Hepatocyte (in vitro differentiated cells): Measurements from ENCODE around the gene KIF5A. TPM values are rescaled to one million over a fixed set of nuclear protein-coding genes. Genes with fewer than 3 reads are reported as not detected.

Source experiments
- DNase-seq: peaks from one replicate; pipeline ENCODE4 v3.0.0-alpha.2; 2016; ENCODE audit warnings: low spot score
- H2AFZ ChIP-seq: fragments of 200-600 bp; sonication (generic); 2 replicates; pipeline ENCODE4 v1.6.0; 2016; ENCODE audit warnings: antibody characterized with exemption, mild to moderate bottlenecking
- H3K27ac ChIP-seq: fragments of 200-600 bp; sonication (generic); 2 replicates; pipeline ENCODE4 v1.5.1; 2016; ENCODE audit warnings: mild to moderate bottlenecking
- H3K27me3 ChIP-seq: fragments of 200-600 bp; sonication (generic); 2 replicates; pipeline ENCODE4 v1.6.1; 2016
- H3K36me3 ChIP-seq: fragments of 200-600 bp; sonication (generic); replicated peaks from 2 replicates; pipeline ENCODE4 v1.5.1; 2016; ENCODE audit warnings: low read depth; ENCODE audit not compliant: insufficient read depth
- H3K4me1 ChIP-seq: fragments of 200-600 bp; sonication (generic); 2 replicates; pipeline ENCODE4 v1.5.1; 2016; ENCODE audit warnings: mild to moderate bottlenecking, moderate library complexity; ENCODE audit not compliant: insufficient read depth
- H3K4me2 ChIP-seq: fragments of 200-600 bp; sonication (generic); 2 replicates; pipeline ENCODE4 v1.6.0; 2016
- H3K4me3 ChIP-seq: fragments of 200-600 bp; sonication (generic); 2 replicates; pipeline ENCODE4 v1.5.1; 2016; ENCODE audit warnings: mild to moderate bottlenecking
- H3K79me2 ChIP-seq: fragments of 200-600 bp; sonication (generic); 2 replicates; pipeline ENCODE4 v1.6.0; 2017; ENCODE audit warnings: mild to moderate bottlenecking
- H3K9me2 ChIP-seq: fragments of 200-600 bp; sonication (generic); replicated peaks from 2 replicates; pipeline ENCODE4 v1.6.0; 2017; ENCODE audit warnings: mild to moderate bottlenecking; ENCODE audit not compliant: insufficient read depth
- H3K9me3 ChIP-seq: fragments of 200-600 bp; sonication (generic); 2 replicates; pipeline ENCODE4 v1.5.1; 2016; ENCODE audit warnings: low read depth, mild to moderate bottlenecking
- H4K20me1 ChIP-seq: fragments of 200-600 bp; sonication (generic); 2 replicates; pipeline ENCODE4 v1.6.0; 2016; ENCODE audit warnings: mild to moderate bottlenecking; ENCODE audit not compliant: insufficient read depth, poor library complexity, severe bottlenecking
- EZH2 ChIP-seq: fragments of 200-600 bp; sonication (generic); IDR thresholded peaks from 2 replicates; pipeline ENCODE4 v1.6.1; 2016; ENCODE audit warnings: antibody characterized with exemption, mild to moderate bottlenecking, borderline replicate concordance
- EZH2phosphoT487 ChIP-seq: fragments of 200-600 bp; sonication (generic); IDR thresholded peaks from one replicate; pipeline ENCODE4 v1.6.1; 2018; ENCODE audit warnings: antibody characterized with exemption, mild to moderate bottlenecking, low read depth, moderate library complexity; ENCODE audit not compliant: unreplicated experiment, severe bottlenecking
- WGBS: methylation state at CpG from one replicate; pipeline ENCODE4 v1.1.6; 2016; ENCODE audit warnings: low lambda C conversion rate; ENCODE audit errors: missing lambda C conversion rate; 5-methylcytosine and 5-hydroxymethylcytosine counted together
- polyA plus RNA-seq: library from polyadenylated mRNA; unstranded; fragments of >200 nt; fragmentation: Nextera tagmentation; extraction: Ambion mirVana; gene quantifications from 2 replicates; pipeline ENCODE4 v1.2.1, GENCODE V29; 2016
- total RNA-seq: library from RNA; depleted of rRNA; stranded (reverse); fragments of >200 nt; gene quantifications from 2 replicates; pipeline ENCODE4 v1.2.3, GENCODE V29; 2014
- TF ChIP-seq, protein P1 (sequence below): fragments of 200-600 bp; sonication (generic); IDR thresholded peaks from 2 replicates; pipeline ENCODE4 v1.5.1; 2016; ENCODE audit warnings: antibody characterized with exemption, mild to moderate bottlenecking; ENCODE audit not compliant: poor library complexity

KIF5A gene
- total and polyA plus RNA-seq, 2 experiments from 2014 or later, result 0.03 to 0.18 TPM

DNA sequence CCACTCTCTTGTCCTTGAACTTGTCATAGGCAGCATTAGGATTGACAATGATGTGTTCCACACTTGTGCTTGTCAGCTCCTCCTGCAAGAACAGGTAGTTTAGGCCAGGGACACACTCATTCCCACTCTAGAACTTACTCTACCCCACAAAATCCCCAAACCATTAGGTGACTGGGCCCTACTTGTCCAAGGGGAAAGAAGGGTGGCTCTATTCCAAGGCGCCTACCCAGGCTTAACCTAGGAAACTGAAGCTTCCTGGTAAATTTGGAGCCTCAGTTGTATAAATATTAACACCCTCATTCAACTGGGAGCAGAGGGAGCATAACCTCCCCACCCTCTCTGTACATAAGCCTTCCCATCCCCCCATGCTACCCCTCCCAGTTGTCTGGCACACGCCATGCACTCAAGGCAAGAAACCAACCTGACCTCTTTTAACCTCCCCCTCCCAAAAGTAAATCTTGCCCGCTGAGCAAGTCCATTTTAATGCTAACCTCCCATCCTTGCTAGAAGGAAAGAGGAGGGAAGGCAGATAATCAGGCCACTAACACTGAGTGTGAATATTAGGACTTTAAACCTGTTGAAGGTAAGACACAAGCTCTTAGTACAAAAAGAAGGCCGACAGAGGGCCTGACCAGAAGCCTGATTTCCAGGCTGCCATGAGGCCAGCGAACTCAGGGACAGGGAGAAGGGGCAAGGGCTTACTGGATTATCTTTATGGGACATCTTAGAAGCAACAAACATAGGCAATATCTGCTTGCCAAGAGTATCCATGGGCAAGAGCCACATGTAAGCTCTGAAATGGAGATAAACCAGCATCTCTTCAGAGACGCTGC lies 13.9 kb upstream of the KIF5A start:
- TF ChIP-seq EZH2phosphoT487 (no peak), EZH2 (no peak)
- TF ChIP-seq, protein P1, sequence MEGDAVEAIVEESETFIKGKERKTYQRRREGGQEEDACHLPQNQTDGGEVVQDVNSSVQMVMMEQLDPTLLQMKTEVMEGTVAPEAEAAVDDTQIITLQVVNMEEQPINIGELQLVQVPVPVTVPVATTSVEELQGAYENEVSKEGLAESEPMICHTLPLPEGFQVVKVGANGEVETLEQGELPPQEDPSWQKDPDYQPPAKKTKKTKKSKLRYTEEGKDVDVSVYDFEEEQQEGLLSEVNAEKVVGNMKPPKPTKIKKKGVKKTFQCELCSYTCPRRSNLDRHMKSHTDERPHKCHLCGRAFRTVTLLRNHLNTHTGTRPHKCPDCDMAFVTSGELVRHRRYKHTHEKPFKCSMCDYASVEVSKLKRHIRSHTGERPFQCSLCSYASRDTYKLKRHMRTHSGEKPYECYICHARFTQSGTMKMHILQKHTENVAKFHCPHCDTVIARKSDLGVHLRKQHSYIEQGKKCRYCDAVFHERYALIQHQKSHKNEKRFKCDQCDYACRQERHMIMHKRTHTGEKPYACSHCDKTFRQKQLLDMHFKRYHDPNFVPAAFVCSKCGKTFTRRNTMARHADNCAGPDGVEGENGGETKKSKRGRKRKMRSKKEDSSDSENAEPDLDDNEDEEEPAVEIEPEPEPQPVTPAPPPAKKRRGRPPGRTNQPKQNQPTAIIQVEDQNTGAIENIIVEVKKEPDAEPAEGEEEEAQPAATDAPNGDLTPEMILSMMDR, result no peak

DNA sequence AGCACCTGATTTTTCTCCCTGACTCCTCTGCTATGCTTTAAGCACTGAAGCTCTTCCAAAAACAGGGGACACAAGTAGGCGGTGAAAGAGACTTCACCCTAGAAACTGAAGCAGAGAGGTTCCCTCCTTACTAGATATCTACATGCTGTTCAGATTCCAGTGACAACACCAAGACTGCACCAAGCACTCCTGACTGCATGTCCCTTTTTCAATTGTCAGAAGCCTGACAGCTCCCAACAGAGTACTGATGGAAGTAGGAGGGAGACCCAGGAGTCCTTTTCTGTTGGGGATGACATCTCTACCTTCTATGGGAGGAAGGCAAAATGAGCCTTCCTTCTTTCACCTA lies 13.3 kb upstream of the KIF5A start:
- H3K79me2 ChIP-seq, result peaks cover 6% of the 10 kb centered on the region
- no peaks in the 10 kb centered on the region for H3K9me3 ChIP-seq
- H3K27ac ChIP-seq, result no peak overlapping the region
- H3K4me1 ChIP-seq, result no peaks in the 10 kb centered on the region
- H3K27me3 ChIP-seq, result no peaks in the 10 kb centered on the region
- TF ChIP-seq EZH2, result no peak
- TF ChIP-seq, protein P1, result no peak
- no peak for TF ChIP-seq EZH2phosphoT487
- 96% methylated on average over 1 of the region's 1 CpG for WGBS
- H3K9me2 ChIP-seq, result no peaks in the 10 kb centered on the region
- no peak overlapping the region for H2AFZ ChIP-seq
- H3K36me3 ChIP-seq, result no peaks in the 10 kb centered on the region
- DNase-seq, result no peak
- H3K4me2 ChIP-seq, result no peak overlapping the region
- H4K20me1 ChIP-seq, result peaks cover 3% of the 10 kb centered on the region
- H3K4me3 ChIP-seq, result no peak overlapping the region

More for the DNA sequence above, 13.9 kb upstream of the KIF5A start:
- Histone ChIP-seq H3K27me3 (no peaks in the 10 kb centered on the region), H3K9me2 (no peaks in the 10 kb centered on the region), H2AFZ (no peak overlapping the region), H3K4me3 (no peak overlapping the region), H3K27ac (no peak overlapping the region), H3K4me1 (no peaks in the 10 kb centered on the region), H3K4me2 (no peak overlapping the region), H4K20me1 (peaks cover 1% of the 10 kb centered on the region), H3K36me3 (no peaks in the 10 kb centered on the region), H3K9me3 (no peaks in the 10 kb centered on the region), H3K79me2 (peaks cover 2% of the 10 kb centered on the region)
- WGBS, result 63% methylated on average over 6 of the region's 6 CpGs
- no peak for DNase-seq

DNA sequence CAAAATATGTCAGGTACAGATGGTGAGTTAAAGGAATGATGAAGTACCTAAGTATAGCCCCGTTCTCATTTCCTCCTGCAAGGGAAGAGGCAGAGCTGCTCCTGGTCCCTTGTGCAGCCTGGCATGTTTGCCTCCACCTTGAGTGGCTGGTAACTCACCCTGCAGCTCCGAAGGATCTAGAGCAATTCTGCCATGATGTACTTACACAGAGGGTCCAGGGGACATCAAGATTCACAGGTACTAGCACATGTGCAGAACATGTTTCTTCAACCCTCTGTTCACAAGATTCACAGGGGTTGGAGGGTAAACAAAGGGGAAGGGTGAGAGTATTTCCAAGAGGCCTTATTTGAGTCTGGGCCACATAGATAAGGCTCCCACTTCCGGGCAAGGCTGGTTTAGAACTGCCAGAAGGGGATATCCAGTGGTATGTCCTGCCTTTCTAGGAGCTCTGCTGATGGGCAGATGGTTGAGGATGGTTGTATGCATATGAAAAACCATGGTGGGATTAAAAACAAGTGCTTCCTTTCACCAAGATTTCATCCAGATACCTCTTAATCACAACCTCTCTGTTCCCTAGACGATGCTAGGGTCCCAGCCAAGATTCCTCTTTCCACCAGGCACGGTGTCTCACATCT lies 10.6 kb upstream of the KIF5A start:
- peaks cover 11% of the 10 kb centered on the region for H4K20me1 ChIP-seq

More for the DNA sequence above, 10.6 kb upstream of the KIF5A start:
- DNase-seq, result no peak
- no peaks in the 10 kb centered on the region for H3K36me3 ChIP-seq
- H2AFZ ChIP-seq, result no peak overlapping the region
- H3K79me2 ChIP-seq, result peaks cover 14% of the 10 kb centered on the region
- no peak overlapping the region for H3K4me2 ChIP-seq
- H3K27me3 ChIP-seq, result no peaks in the 10 kb centered on the region
- 94% methylated on average over 5 of the region's 5 CpGs for WGBS
- H3K9me2 ChIP-seq, result no peaks in the 10 kb centered on the region
- H3K27ac ChIP-seq, result no peak overlapping the region
- H3K9me3 ChIP-seq, result no peaks in the 10 kb centered on the region
- no peaks in the 10 kb centered on the region for H3K4me1 ChIP-seq
- TF ChIP-seq EZH2 (no peak), EZH2phosphoT487 (no peak)
- TF ChIP-seq, protein P1, result no peak
- no peak overlapping the region for H3K4me3 ChIP-seq
